ENCODE measurements around the gene SLC9A2.

The SLC9A2 gene

DNA sequence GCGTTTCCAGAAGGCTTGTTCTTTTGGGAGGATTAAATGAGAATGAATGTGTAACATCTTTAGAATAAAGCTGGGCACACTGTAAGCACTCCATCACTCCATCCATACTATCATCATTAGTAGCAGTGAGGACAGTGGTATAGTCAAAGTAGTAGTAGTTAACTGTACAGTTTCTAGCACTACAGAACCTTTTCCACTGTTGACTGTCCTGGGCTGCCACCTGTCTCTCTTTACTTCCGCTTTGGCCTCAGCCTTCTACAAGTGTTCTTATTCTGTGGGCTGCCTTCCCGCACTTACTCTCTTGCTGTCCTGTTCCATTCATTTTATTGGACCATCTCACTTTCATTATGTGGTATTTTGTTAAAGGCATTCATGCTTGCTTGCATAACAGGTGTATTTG is 3.3 kb downstream of the SLC9A2 start:
- TF ChIP-seq, protein P1, sequence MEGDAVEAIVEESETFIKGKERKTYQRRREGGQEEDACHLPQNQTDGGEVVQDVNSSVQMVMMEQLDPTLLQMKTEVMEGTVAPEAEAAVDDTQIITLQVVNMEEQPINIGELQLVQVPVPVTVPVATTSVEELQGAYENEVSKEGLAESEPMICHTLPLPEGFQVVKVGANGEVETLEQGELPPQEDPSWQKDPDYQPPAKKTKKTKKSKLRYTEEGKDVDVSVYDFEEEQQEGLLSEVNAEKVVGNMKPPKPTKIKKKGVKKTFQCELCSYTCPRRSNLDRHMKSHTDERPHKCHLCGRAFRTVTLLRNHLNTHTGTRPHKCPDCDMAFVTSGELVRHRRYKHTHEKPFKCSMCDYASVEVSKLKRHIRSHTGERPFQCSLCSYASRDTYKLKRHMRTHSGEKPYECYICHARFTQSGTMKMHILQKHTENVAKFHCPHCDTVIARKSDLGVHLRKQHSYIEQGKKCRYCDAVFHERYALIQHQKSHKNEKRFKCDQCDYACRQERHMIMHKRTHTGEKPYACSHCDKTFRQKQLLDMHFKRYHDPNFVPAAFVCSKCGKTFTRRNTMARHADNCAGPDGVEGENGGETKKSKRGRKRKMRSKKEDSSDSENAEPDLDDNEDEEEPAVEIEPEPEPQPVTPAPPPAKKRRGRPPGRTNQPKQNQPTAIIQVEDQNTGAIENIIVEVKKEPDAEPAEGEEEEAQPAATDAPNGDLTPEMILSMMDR (IDR thresholded peaks at IDR 0.05) = no peak
- H3K27me3 ChIP-seq (ENCODE audit: control insufficient read depth, insufficient read depth, low read length) = no peaks in the 10 kb centered on the region
- H3K79me2 ChIP-seq = no peaks in the 10 kb centered on the region
- no peaks in the 10 kb centered on the region for H3K9me3 ChIP-seq (ENCODE audit: control insufficient read depth, low read length)
- H3K36me3 ChIP-seq (ENCODE audit: control insufficient read depth, insufficient read depth, low read length) = no peaks in the 10 kb centered on the region
- no peaks in the 10 kb centered on the region for H3K4me1 ChIP-seq
- no peak overlapping the region for H3K4me2 ChIP-seq (ENCODE audit: low read length)
- no peak overlapping the region for H3K27ac ChIP-seq
- H3K9ac ChIP-seq = no peak overlapping the region
- no peak overlapping the region for H3K4me3 ChIP-seq (ENCODE audit: low read depth, low read length)
- H2AFZ ChIP-seq = no peak overlapping the region

DNA sequence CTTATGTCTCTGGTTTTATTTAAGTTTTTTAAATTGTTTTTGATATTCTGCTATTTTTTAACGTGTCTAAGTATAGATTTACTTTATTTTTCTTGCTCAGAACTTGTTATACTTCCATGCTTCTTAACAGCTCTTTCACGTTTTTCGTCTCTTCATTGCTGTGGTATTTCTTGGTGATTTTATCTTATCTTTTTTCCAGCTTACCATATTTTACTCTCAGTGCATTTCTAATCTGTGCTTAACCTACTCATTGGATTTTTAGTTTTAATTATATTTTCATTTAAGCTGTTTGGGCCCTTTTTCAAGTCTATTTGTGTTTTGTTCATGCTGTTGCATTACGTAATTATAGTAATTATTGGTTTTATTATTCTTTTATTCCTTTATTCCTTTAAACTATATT is 11.1 kb downstream of the SLC9A2 start:
- TF ChIP-seq, protein P1 (IDR thresholded peaks at IDR 0.05) = no peak
- H3K4me3 ChIP-seq (ENCODE audit: low read depth, low read length) = no peak overlapping the region
- H3K79me2 ChIP-seq = no peaks in the 10 kb centered on the region
- H3K9ac ChIP-seq = no peak overlapping the region
- no peaks in the 10 kb centered on the region for H3K4me1 ChIP-seq
- no peak overlapping the region for H3K4me2 ChIP-seq (ENCODE audit: low read length)
- H3K27me3 ChIP-seq (ENCODE audit: control insufficient read depth, insufficient read depth, low read length) = no peaks in the 10 kb centered on the region
- no peak overlapping the region for H3K27ac ChIP-seq
- H3K9me3 ChIP-seq (ENCODE audit: control insufficient read depth, low read length) = no peaks in the 10 kb centered on the region
- H2AFZ ChIP-seq = no peak overlapping the region
- no peaks in the 10 kb centered on the region for H3K36me3 ChIP-seq (ENCODE audit: control insufficient read depth, insufficient read depth, low read length)

GRCh38 chr2:102632380-102633175 is 13.2 kb downstream of the SLC9A2 start:
- Histone ChIP-seq H3K27ac (no peak overlapping the region), H3K4me3 (ENCODE audit: low read depth, low read length) (no peak overlapping the region), H3K27me3 (ENCODE audit: control insufficient read depth, insufficient read depth, low read length) (no peaks in the 10 kb centered on the region), H3K79me2 (no peaks in the 10 kb centered on the region), H2AFZ (no peak overlapping the region), H3K9ac (no peak overlapping the region), H3K36me3 (ENCODE audit: control insufficient read depth, insufficient read depth, low read length) (no peaks in the 10 kb centered on the region), H3K9me3 (ENCODE audit: control insufficient read depth, low read length) (no peaks in the 10 kb centered on the region), H3K4me1 (no peaks in the 10 kb centered on the region), H3K4me2 (ENCODE audit: low read length) (no peak overlapping the region)
- TF ChIP-seq, protein P1 (IDR thresholded peaks at IDR 0.05) = no peak

GRCh38 chr2:102634831-102635241 is 15.5 kb downstream of the SLC9A2 start:
- no peak overlapping the region for H3K27ac ChIP-seq
- no peaks in the 10 kb centered on the region for H3K36me3 ChIP-seq (ENCODE audit: control insufficient read depth, insufficient read depth, low read length)
- no peaks in the 10 kb centered on the region for H3K27me3 ChIP-seq (ENCODE audit: control insufficient read depth, insufficient read depth, low read length)
- TF ChIP-seq, protein P1 (IDR thresholded peaks at IDR 0.05) = no peak
- H2AFZ ChIP-seq = no peak overlapping the region
- no peaks in the 10 kb centered on the region for H3K4me1 ChIP-seq
- H3K79me2 ChIP-seq = no peaks in the 10 kb centered on the region
- H3K4me2 ChIP-seq (ENCODE audit: low read length) = no peak overlapping the region
- H3K9ac ChIP-seq = no peak overlapping the region
- H3K4me3 ChIP-seq (ENCODE audit: low read depth, low read length) = no peak overlapping the region
- no peaks in the 10 kb centered on the region for H3K9me3 ChIP-seq (ENCODE audit: control insufficient read depth, low read length)

DNA sequence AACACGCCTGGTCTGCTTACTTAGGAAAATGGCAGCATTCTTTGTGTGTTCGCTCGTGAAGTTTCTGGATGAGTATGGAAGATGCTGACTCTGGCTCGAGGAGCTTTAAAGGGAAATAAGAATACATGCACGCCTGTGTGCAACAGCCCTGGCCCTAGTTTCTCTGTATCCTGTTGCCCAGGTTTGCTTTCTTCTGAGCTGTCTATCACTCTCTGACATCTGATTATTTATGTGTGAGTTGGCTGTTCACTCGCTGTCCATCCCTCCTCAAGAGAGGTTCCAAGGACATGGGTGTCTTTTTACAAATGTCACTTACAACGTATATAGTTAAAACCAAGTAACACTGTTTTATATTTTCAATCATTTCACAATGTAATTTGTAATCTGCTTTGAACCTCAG is 16.0 kb downstream of the SLC9A2 start:
- H3K9me3 ChIP-seq (ENCODE audit: control insufficient read depth, low read length) = no peaks in the 10 kb centered on the region
- TF ChIP-seq, protein P1 (IDR thresholded peaks at IDR 0.05) = no peak
- no peak overlapping the region for H3K9ac ChIP-seq

More for the DNA sequence above, 16.0 kb downstream of the SLC9A2 start:
- no peaks in the 10 kb centered on the region for H3K4me1 ChIP-seq
- H3K36me3 ChIP-seq (ENCODE audit: control insufficient read depth, insufficient read depth, low read length) = no peaks in the 10 kb centered on the region
- H3K27me3 ChIP-seq (ENCODE audit: control insufficient read depth, insufficient read depth, low read length) = no peaks in the 10 kb centered on the region
- H3K79me2 ChIP-seq = no peaks in the 10 kb centered on the region
- H3K4me3 ChIP-seq (ENCODE audit: low read depth, low read length) = no peak overlapping the region
- H2AFZ ChIP-seq = no peak overlapping the region
- H3K4me2 ChIP-seq (ENCODE audit: low read length) = no peak overlapping the region
- no peak overlapping the region for H3K27ac ChIP-seq
